ENCODE data around the gene MSH6.
A peak's percentile ranks its signal among the peaks of the same experiment; 100 is the strongest.

Gene MSH6, protein sequence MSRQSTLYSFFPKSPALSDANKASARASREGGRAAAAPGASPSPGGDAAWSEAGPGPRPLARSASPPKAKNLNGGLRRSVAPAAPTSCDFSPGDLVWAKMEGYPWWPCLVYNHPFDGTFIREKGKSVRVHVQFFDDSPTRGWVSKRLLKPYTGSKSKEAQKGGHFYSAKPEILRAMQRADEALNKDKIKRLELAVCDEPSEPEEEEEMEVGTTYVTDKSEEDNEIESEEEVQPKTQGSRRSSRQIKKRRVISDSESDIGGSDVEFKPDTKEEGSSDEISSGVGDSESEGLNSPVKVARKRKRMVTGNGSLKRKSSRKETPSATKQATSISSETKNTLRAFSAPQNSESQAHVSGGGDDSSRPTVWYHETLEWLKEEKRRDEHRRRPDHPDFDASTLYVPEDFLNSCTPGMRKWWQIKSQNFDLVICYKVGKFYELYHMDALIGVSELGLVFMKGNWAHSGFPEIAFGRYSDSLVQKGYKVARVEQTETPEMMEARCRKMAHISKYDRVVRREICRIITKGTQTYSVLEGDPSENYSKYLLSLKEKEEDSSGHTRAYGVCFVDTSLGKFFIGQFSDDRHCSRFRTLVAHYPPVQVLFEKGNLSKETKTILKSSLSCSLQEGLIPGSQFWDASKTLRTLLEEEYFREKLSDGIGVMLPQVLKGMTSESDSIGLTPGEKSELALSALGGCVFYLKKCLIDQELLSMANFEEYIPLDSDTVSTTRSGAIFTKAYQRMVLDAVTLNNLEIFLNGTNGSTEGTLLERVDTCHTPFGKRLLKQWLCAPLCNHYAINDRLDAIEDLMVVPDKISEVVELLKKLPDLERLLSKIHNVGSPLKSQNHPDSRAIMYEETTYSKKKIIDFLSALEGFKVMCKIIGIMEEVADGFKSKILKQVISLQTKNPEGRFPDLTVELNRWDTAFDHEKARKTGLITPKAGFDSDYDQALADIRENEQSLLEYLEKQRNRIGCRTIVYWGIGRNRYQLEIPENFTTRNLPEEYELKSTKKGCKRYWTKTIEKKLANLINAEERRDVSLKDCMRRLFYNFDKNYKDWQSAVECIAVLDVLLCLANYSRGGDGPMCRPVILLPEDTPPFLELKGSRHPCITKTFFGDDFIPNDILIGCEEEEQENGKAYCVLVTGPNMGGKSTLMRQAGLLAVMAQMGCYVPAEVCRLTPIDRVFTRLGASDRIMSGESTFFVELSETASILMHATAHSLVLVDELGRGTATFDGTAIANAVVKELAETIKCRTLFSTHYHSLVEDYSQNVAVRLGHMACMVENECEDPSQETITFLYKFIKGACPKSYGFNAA (N-terminal part only)

DNA sequence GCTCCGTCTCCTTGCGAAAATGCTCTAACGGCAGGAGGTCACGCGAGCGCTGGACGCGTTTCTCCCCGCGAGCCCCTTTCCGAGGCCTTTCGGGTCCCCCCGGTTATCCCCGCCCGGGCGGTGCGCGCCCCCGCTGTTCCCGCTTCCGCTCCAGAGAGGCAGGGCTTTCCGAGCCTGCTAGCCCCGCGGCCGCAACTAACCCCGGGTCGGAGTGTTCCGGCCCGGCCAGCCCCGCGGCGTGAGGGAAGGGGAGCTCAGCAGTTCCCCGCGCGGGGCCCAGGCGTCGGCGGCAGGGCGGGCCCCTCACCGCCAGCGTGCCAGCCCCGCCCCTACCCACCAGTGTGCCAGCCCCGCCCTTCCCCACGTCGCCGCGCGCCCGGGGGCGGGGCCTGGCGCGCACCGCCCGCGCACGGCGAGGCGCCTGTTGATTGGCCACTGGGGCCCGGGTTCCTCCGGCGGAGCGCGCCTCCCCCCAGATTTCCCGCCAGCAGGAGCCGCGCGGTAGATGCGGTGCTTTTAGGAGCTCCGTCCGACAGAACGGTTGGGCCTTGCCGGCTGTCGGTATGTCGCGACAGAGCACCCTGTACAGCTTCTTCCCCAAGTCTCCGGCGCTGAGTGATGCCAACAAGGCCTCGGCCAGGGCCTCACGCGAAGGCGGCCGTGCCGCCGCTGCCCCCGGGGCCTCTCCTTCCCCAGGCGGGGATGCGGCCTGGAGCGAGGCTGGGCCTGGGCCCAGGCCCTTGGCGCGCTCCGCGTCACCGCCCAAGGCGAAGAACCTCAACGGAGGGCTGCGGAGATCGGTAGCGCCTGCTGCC lies at the start of gene MSH6:
Gene MSH6, plus strand, starts transcription at position 475 of the 815 bp plus-strand sequence. Its CDS starts 89 bp downstream, at position 564.
- peak within 1 kb of the TSS; percentile 89 for H3K27ac ChIP-seq
- TF ChIP-seq, protein P1, sequence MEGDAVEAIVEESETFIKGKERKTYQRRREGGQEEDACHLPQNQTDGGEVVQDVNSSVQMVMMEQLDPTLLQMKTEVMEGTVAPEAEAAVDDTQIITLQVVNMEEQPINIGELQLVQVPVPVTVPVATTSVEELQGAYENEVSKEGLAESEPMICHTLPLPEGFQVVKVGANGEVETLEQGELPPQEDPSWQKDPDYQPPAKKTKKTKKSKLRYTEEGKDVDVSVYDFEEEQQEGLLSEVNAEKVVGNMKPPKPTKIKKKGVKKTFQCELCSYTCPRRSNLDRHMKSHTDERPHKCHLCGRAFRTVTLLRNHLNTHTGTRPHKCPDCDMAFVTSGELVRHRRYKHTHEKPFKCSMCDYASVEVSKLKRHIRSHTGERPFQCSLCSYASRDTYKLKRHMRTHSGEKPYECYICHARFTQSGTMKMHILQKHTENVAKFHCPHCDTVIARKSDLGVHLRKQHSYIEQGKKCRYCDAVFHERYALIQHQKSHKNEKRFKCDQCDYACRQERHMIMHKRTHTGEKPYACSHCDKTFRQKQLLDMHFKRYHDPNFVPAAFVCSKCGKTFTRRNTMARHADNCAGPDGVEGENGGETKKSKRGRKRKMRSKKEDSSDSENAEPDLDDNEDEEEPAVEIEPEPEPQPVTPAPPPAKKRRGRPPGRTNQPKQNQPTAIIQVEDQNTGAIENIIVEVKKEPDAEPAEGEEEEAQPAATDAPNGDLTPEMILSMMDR (conservative IDR thresholded peaks at IDR 0.05): no peak

DNA sequence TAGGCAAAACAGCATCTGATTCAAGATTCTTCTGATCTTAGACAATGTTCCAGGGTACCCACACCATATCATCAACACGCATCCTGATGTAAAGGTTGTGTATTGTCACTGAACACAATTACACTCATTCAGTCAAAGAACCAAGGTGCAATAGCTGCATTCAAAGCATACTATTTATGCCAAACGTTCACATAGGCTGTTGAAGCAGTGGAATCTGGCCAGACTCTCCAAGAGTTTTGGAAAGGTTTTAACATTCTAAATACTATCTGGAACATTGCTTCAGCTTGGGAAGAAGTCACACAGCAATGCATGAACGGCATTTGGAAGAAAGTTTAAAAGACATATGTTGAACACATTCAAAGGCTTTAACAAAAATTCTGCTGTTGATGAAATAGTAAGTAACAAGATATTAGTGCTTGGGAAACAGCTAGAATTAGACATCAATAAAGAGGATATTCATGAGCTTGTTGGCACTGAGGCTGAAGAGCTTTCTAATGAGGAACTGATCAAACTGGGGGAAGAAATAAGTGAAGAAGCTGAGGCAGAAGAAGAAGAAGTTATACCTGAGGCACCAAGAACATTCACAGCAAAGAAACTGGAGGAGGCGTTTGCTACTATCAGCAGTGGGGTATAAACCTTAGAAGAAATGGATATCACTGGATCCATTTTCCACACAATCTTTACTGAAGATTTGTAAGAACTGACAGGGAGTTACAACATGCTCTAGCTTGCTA lies 47.6 kb upstream of the MSH6 start:
- no peak overlapping the region for H3K27ac ChIP-seq
- TF ChIP-seq, protein P1 (conservative IDR thresholded peaks at IDR 0.05): no peak

DNA sequence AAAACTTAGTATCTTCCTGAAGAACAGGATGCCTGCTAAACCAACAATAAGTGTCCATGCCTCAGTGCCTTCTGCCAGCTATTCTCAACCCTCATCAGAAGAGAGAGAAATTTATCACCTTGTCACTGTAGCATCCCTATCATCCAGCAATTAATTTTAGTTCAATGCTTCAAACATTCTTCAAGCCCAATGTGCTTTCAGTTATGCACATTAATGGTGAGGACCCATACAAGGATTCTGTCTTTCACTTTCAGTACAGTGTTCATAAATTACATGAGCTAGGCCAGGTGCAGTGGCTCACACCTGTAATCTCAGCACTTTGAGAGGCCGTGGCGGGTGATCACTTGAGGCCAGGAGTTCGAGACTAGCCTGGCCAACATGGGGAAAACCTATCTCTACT lies 47.0 kb upstream of the MSH6 start:
- no peak overlapping the region for H3K27ac ChIP-seq
- TF ChIP-seq, protein P1 (conservative IDR thresholded peaks at IDR 0.05): no peak

DNA sequence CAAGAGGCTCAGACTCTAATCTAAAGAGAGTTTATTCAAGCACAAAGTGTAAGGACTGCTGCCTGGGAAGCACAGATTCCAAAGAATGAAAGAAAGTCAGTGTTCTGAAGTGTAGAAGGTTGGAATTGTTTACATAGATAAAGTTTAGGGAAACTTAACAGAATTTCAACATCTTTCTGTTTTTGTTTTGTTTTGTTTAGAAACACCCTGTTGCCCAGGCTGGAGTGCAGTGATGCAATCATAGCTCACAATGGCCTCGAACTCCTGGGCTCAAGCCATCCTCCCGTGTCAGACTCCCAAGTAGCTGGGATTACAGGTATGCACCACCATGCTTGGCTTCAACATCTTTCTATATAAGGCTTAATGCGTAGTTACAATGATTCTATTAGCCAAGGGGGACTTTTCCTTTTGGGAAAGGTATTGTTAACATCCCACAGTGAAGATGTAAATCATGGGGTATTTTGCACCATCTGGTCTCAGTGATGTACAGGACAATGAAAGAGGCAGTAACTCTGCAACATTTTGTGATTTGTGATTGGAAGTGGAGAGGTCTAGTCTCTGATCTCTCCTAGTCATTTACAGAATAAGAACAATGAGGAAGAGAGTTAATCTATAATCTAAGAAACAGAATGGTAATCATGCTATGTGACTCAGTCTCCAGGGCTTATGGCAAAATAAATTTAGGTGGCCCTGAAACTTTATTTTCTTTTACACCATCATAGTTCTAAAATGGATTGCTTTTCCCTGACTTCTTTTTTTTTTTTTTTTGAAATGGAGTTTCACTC lies 45.6 kb upstream of the MSH6 start:
- no peak overlapping the region for H3K27ac ChIP-seq
- TF ChIP-seq, protein P1 (conservative IDR thresholded peaks at IDR 0.05): no peak

DNA sequence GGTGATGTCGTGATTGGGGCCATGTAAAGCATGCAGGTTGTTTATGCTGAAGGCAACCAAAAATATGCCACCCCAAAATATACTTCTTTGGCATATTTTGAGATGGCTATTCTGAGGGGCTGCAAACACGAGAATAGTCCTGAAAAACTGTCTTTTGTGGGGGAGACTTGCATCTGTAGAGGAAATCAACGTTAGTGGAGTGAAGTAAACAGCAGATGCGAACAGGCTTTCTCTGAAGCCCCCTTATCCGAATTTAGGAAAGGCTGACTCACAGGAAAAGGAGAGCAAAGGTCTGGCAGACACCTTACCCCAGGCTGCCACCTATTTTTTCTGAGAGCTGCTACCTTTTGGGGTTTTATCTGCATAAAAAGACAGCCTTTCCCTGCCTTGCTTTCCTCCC lies 44.6 kb upstream of the MSH6 start:
- TF ChIP-seq, protein P1 (conservative IDR thresholded peaks at IDR 0.05): no peak
- no peak overlapping the region for H3K27ac ChIP-seq

DNA sequence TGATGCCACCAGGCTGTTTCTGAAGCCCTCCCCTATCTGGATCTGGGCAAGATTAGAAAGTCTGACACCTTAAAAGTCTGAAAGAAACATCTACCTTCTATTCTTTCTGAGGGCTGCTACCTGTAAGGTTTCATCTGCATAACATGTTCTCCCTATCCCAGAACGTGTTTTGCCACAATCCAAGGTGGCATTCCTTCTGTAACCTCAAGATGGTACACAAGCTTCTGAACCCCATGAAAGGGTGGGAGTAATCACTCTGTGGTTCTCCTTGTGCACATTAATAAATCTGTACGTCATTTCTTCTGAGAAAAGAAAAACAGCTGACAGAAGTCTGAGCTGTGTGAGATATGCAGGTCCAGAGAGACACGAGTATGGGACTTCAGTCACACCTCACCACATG lies 41.8 kb upstream of the MSH6 start:
- no peak overlapping the region for H3K27ac ChIP-seq
- TF ChIP-seq, protein P1 (conservative IDR thresholded peaks at IDR 0.05): no peak

Measured in VCaP (cell line).